Tibial nerve (tissue), 3 donors: ENCODE results near the gene F5.

Experiments
- CTCF ChIP-seq, 5 experiments: fragments of 200-600 bp in 3 of 5; fragments of 450-650 bp in 2 of 5; sonication (generic) in 3 of 5; IDR thresholded peaks; one replicate each; pipeline ENCODE4 v1.5.1; 2016 to 2019; ENCODE audit warnings: antibody characterized with exemption in 5 of 5, mild to moderate bottlenecking in 3 of 5, moderate library complexity in 2 of 5
- POLR2A ChIP-seq, 2 donors: fragments of 450-650 bp; IDR thresholded peaks; one replicate each; pipeline ENCODE4 v1.6.1; 2017; ENCODE audit warnings: antibody characterized with exemption in 2 of 2, mild to moderate bottlenecking in 2 of 2, moderate library complexity in 2 of 2

- no peak for TF ChIP-seq POLR2A (IDR thresholded peaks at IDR 0.05)
- no peak for TF ChIP-seq CTCF (IDR thresholded peaks at IDR 0.05)
These were observed 9.8 kb upstream of the F5 start for GRCh38 chr1:169595764-169596711.
